HG03558 (cell line): ENCODE results near the gene LDHD.

ENCODE experiments used
- ATAC-seq: cut with Tn5 transposase; IDR thresholded peaks from one replicate; pipeline ENCODE4 v1.9.1; 2021; ENCODE audit warnings: moderate number of reproducible peaks; ENCODE audit not compliant: unreplicated experiment; ENCODE audit errors: extremely low read depth

Gene LDHD

DNA sequence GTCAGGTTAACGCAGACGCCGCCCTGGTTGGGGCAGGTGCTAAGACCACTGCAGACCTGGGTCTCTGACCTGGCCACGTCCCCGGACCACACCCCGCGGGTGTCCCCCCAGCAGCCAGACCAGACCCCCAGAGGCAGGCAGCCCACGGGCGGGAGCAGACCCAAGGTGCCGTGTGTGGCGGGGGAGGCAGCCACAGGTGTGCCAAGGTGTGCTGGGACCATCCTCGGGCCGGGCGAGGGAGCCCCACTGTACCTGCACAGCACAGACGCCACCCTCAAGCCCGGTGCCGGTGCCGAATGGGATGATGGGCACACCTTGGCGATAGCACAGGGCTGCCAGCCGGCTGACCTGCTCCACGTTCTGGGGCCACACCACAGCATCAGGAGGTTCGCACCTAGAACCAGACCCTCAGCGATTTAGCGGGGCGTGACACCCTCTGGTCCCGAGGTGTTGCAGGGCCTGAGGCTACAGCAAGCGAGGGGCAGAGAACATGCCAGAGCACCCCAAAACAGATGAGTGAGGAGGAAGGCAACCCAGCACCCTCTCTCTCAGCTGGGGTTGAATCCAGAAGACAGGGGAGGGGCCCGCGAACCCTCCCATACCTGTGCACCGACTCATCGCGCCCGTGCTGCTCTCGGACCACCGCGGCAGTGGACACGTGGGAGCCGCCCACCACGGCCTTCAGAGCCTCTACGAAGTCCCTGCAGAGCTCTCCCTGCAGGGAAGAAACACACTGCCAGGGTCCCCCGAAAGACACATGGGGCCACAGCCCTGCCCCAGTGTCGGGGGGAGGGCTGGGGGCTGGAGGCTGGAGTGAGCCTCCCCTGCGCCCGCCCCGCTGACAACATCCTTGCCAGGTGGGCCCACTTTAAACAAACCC lies 1.4 kb downstream of the LDHD start:
- no peak for ATAC-seq

DNA sequence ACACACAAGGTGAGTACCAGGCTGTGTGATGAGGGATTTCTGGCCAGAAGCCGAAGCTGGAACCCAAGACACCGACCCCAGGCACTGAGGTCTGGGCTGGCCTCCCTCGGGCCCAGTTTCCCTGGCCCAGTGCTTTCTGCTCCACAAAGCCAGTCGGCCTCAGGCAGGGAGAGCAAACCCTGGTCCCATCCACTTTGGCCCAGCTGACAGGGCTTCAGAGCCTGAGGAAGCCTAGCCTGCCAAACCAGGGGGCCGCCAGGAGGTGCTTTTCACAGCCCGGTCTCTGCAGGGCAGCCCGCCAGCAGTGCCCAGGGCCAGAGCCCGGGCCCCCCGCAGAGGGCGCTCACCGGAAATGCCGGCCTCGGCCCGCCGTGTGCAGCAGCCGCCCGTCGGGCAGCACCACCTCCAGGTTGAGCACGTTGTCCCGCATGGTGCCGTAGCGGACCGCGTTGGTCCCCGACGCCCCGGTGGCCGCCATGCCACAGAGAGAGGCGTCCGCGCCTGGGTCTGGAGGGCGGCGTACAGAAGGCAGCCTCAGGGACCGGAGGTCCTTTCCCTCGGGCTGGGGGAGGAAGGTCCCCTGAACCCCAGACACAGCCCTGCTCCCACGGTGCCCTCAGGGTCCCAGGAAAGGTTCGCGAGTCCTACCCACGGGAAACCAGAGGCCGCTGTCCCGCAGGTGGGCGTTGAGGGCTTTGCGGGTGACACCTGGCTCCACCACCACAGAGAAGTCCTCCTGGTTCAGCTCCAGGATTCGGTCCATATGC lies 2.2 kb downstream of the LDHD start:
- no peak for ATAC-seq

DNA sequence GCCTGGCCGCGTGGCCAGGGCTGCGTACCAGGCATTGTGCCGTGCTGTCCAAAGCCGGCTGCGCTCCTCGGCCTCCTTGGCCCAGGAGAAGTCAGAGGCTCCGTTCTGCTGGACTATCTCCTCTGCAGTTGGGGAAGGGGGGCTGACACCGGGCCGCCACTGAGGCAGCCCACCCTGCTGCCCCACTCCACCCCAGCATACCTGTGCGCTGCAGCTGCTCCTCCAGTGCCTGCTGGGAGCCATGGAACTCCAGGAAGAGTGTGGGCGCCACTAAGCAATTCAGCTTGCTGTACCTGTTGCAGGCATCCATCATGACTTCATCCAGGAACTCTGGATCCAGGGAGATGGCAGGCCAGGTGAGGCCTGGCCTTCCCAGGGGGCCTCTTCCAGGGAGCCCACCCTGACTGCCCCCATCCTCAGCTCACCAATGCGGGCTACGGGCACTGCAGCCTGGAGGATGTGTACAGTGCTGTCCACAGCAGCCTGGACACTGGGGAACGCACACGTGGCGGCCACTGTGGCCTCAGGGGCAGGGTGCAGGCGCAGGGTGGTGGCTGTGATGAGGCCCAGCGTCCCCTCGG lies 2.9 kb downstream of the LDHD start:
- ATAC-seq, result no peak

DNA sequence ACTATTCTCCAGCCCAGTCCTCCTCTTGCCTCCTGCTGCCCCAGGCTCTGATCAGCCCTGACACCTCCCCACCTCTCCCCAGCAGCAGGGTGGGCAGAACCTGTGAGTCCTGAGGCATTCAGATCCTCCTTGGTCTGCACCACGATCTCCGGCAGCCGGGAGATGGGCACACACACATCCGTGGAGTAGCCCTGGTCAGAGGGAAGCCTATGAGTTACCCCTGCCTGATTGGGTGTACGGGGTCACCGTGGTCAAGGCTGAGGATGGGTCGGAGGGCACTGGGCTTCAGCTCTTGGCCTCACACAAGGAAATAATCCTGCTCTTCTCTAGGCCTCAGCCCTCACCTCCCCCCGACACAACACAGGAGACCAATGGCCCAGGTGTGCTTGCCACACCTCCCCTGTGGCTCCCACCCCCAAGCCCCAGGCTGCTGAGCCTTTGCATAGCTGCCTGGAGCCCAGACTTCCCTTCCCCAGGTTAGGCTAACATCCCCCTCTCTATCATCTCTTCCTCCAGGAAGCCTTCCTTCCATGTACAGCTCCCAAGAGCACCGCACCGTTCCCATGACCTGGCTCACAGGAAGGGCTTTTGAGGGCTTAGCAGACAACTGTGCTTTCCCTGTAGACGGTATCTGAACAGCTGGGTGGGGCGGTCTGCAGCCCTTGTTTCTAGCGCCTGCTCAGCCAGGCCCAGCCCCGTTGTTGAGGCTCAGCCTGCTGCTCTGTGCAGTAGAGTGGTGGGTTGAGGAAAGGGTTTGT lies 3.7 kb downstream of the LDHD start:
- ATAC-seq, result no peak

DNA sequence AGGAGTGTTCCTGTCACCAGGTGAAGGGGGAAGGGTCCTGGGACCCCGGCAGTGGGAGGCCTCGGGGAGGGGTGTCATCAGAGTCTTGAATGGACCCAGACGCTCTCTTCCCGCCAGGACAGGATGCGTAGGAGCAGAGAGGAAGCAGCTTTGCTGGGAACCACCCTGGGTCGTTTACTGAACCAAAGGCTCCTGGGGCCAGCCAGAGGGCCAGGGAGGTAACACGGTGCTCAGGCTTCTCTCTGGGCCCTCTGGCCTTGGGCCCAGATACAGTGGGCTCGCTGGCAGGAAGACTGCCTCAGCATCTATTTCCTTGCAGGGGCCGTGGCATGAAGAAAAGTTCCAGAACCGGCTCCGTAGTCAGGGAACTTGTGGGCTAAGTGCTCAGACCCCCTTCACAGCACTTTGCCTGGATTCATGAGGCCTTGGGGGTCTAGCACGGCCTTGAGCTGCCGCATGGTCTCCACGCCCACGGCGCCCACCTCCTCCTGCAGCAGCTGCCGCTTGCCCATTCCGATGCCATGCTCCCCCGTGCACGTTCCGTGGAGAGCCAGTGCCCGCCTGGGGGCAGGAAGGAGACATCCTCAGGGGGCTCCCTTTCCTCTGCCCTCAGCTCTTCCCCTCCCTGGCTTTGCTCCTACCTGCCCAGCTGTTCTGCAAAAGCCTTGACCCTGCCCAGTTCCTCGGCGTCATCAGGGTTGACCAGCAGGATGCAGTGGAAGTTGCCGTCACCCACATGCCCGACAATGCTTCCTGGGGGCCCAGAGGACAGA lies 4.4 kb downstream of the LDHD start:
- ATAC-seq, result no peak

DNA sequence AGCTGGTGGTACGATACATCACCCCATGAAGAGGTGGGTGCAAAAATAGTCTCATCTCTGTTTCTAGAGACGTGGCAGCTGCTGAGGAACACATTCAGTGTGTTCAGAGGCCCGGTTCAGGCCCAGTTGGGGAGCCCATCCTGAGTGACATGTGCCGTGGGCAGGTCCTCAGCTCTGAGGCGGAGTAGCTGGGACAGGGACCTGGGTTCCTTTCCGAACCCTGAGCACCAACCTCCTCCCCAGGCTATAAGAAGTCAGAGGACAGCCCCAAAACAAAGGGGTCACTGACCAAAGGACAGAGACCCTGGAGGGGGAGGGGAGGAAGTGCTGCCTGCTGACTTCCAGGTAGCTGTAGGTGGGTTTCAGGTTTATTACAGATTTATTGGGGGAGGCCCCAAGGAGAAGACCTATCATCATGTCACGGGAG lies 5.1 kb downstream of the LDHD start:
- no peak for ATAC-seq

DNA sequence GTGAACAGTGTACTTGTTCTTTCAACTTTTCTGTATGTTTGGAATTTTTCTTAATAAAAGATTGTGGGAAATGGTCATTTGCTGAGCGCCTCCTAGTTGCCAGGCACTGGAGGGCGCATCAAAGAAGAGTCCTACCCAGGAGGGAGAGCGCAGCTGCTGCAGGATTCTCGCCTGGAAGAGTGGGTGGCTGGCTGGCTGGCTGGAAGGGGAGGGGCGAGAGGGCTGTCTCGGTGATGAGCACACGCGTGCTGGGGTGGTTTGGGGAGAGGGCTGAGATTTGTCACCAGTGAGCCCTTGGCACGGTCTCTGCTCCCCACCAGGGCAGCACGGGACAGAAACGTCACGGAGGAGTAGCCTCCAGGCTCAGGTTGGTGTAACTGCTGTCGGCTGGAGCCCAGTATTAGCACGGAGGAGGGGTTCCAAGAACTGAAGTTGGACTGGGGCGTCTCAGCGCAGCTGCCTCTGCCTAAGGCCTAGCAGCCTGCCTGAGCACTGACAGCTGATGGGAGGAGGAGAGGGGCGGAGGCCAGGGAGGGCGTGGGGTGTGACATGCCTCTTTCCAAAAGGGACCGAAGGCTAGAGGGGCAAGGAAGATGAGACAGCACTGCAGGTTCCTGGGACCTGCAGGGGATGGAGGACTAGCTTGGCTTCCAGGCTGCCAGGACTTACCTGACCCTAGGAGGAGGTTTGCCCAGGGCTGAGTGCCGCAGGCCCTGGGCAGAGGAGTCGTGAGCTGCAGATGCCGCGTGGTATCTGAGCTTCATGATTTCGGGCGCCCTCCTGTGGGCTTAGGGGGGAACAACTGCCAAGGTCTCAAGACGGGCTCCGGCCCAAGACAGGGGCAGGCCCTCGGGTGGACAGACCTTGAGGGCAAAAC lies 5.7 kb downstream of the LDHD start:
- ATAC-seq, result no peak

DNA sequence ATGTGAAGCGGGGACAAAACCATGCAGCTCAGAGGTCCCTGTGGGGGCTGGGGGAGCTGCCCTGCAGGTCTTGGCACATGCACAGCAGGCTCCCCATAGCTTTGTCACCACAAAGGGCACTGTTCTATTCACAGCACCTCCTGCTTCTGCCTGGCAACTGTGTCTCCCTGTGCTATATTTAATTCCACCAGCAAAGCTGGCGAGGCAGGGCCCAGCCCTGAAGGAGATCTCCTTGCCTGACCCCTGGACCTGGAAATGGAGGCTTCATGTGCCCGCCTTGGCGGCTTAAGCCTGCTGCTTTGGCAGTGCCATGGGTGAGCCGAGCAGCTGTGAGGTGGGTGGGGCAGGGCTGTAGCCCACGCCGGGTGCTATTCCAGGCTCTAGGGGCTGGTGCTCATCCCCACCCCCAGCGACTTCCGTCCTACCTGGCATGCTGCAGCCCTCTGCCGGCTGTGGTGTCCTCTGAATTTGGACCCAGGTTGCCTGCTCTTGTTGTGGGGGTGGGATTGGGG lies 6.8 kb downstream of the LDHD start:
- ATAC-seq, result no peak

DNA sequence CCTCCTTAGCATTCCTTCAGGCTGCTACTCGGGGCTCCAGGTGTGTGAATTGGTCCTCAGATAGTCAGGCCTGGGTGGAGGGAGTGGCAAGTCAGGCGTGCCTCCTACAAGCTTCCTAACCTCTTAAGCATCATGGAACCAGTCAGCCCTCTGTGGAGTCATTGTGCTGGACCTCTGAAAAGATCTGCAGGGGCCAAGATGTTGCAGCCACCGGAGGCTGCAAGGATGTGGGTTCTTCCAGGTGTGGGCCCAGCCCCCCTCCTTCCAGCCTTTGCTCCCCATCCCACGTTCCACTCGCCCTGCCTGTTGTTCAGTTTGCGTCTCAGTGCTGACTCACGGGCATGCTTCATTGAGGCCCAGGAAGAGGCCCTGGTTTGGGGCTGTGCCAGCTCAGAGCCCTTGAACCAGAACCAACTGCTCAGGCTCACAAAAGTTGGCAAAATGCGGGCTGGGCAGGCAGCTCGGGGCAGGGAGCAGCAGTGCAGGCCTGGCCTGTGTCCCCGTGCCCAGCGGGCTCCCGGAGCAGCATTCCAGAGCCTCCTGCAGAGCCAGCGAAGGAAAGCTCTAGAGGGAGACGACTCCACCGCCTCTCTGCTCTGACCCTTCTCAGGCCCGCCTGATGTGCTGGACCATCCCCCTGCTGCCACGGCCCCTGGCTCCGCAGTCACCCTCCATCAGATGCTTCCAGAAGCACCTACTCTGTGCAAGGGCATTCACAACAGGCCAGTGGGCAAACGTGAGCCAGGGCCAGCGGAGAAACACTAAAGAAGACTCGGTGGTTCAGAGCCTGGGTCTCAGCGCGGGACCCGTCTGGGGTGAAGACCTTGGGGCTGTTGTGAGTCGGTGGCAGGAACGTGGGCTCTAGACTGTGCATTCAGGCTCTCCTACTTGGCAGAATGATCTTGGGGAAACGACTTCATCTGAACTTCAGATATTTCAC lies 7.5 kb downstream of the LDHD start:
- ATAC-seq, result no peak

DNA sequence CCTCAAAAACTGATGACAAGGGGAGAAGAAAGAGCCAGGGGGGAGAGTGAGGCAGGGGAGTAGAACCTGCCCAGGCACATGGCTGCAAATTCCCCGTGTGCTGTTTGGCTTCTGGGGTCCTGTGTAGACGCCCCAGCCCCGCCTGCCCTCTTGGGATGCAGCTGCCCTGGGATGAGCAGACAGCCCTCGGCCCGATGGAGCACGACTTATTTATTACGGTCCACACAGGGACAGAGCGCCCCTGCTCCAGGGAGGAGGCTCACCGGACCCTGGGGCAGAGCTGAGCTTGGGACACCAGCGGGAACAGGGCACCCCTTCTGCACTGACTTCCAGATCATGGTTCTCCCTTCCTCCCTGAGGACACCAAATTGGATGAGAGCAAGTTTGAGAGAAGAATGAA lies 9.1 kb downstream of the LDHD start:
- no peak for ATAC-seq

DNA sequence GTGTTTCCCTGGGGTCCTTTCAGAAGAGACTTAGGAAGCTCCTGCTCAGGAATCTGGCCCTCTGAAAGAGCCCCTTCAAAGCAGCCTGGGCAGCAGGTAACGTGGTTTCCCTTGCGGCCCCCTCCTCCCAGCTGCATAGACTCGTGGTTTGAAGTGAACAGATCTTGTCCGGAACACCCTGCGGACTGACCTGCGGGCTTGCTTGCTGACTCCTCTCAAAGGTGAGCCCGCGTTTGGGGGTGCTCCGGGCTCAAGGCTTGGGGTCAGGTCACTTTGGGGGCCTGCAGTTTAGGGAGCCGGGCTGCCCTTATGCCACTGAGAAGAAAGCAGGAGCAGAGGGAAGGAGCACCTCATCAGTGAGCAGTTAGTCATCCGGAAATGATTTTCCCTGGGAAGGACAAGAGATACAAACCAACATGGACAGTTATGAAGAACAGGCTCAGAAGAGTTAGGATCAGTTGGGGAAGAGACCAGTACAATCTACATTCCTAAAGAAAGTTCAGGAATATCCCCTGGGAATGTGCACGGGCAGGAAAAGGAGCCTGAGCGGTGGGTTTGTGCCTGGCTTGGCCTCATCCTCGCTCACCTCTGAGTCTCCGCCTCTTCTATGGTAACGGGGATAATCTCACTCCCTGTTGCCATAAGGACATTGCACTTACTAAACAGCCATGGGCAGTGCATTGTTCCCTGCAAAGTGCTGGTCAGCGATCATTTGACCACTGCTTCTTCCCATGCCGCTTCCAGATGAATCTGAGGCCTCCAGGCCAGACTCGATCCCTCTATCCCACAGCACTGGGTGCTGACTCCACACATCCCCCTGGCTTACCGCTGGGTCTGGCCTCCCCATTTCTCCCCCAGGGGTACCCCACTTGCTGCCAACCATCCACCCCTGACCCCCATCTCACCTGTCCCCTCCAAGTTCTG lies 10.0 kb downstream of the LDHD start:
- ATAC-seq, result no peak

DNA sequence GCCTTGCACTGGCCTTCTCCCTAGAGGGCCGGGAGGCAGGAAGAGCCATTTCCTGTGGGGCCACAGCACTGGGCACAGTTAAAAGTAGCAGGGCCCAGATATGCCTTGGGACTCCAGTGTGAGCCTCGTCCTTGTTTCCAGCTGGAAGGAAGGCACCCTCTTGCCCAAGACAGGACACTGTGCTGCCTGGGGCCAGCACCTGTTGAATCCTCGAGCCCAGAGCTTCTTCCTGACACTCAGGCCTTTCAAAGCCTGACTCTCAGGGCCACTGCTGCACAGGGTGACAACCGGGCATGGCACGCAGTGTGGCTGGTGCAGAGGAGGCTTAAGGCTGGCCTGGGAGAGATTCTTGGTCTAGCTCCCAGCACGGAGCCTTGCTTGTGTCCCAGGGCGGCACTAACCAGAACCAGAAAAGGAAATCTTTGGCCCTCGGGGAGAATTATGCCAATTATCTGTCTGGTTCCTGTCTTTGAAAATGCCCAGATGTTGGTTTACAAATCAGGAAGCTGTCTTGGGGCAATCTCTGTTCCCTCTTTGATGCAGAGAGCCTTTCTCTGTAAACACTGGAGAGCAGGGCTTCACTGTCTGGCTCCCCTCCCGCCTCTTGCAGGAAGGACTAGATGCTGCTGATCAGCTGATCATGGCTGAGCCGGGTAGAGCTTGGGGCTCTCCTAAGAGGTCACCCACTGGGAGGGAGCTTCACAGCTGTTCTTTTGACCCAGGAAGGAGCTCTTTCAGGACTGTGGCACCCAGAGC lies 11.1 kb downstream of the LDHD start:
- ATAC-seq, result no peak

DNA sequence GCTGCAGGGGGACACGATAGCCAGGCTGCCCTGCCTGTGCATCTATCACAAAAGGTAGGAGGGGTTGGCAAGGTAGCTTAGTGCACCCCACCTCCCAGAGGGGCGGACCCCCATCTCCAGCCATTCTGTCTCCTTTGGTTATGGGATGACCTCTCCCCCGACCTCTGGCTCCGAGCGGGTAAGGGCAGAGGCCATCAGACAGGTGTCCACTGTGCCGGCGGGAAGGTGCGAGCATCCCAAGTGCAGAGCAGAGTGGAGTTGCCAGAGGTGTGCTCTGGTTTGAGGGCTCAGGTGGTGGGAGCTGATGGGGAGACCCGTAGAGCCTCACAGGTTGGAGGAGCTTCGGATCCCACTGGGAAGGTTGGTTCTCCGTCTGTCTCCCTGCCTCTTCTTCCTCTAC lies 11.7 kb downstream of the LDHD start:
- no peak for ATAC-seq

DNA sequence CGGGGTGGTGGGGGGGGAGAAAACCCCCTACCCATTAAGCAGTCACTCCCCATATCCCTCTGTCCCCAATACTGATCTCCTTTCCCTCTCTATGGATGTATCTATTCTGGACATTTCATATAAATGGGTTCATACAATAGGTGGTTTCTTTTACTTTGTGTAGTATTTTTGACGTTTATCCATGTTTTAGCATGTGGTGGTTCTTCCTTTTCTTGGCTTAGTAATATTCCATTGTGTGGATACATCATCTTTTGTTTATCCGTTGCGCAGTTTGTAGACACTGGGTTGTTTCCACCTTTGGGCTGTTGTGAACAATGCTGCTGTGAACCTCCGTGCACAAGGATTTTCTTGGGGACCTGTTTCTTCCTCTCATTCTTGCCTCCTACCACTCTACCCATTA lies 12.6 kb downstream of the LDHD start:
- no peak for ATAC-seq

DNA sequence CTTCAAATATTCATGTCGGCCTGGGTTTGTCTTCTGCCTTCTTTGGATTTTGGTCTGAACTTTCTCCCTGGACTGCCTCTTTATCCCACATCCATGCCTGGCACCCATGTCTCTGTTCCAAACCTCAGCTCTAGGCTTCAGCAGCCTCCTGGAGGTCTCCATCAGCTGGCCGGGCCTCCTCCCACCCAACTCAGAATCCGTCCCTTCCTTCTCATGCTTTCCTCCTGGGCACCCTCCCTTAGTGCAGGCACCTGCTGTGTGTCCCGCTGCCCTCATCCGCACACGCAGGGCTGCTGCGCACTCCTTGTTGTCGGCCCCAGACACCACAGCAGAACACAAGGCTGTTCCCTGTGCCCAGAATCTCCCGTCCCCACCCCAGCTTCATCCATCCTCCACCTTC lies 14.0 kb downstream of the LDHD start:
- no peak for ATAC-seq

DNA sequence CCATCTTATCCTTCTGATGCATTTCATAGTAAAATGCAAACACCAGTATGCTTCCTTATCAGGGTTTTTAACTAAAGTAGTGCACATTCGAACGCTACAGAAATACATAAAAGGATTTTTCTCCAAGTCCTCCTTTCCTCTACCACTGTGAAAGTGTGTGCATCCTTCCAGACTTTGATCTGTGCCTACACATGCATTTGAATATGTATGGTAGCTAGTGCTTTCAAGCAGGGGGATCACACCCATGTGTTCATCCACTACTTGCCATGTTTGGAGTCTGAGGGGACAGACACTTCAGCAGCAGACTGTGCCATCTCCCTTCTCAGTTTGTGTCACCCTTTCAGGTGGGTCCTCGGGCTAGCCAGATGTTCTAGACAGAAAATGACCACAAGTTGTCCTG lies 14.9 kb downstream of the LDHD start:
- no peak for ATAC-seq
